Activated CD8-positive, alpha-beta T cell treated with anti-CD3 and anti-CD28 coated beads for 36 hours (primary cell): ENCODE data around the gene SYNRG. TPM values are rescaled to one million over a fixed set of nuclear protein-coding genes. Genes with fewer than 3 reads are reported as not detected.
A peak's percentile ranks its signal among the peaks of the same experiment; 100 is the strongest.
"Not testable (repeated sequence)": the region's sequence is repeated elsewhere in the genome, so short reads cannot be mapped to it uniquely, and the experiment has no call there.

Experiments used
- ATAC-seq: fragments of 200-7000 bp; cut with Tn5 transposase; one replicate; pipeline ENCODE4 v1.10.0; 2021; ENCODE audit warnings: mild to moderate bottlenecking, moderate library complexity
- CTCF ChIA-PET: fragments of 350-600 bp; sonication (Branson Sonifier 250); formaldehyde crosslinking; loops from one replicate; lab custom pipeline; 2021; ENCODE audit warnings: antibody characterized with exemption; lab: Charles Lee
- POLR2A ChIA-PET: fragments of 350-600 bp; sonication (Branson Sonifier 250); formaldehyde crosslinking; loops from one replicate; lab custom pipeline; 2021; ENCODE audit warnings: antibody characterized with exemption; lab: Charles Lee
- DNase-seq: peaks from one replicate; pipeline ENCODE4 v3.0.0-alpha.2; 2020
- H3K27ac Mint-ChIP-seq: one replicate; pipeline ENCODE4 v1.8.0; 2021; ENCODE audit warnings: mild to moderate bottlenecking, mixed read lengths
- H3K27me3 Mint-ChIP-seq: one replicate; pipeline ENCODE4 v1.8.0; 2021; ENCODE audit warnings: mixed read lengths
- H3K36me3 Mint-ChIP-seq: one replicate; pipeline ENCODE4 v1.8.0; 2021; ENCODE audit warnings: low read depth, mixed read lengths
- H3K4me1 Mint-ChIP-seq: one replicate; pipeline ENCODE4 v1.8.0; 2021; ENCODE audit warnings: low read depth, mixed read lengths
- H3K4me3 Mint-ChIP-seq: one replicate; pipeline ENCODE4 v1.8.0; 2021; ENCODE audit warnings: mild to moderate bottlenecking, moderate library complexity, mixed read lengths
- H3K9me3 Mint-ChIP-seq: one replicate; pipeline ENCODE4 v1.8.0; 2021; ENCODE audit warnings: mixed read lengths
- intact Hi-C: fragments of 100-400 bp; cut with micrococcal nuclease; formaldehyde crosslinking; loops from one replicate; pipeline ENCODE4 v1.10.0; 2022
- total RNA-seq, 2 experiments: library from RNA; stranded (reverse); gene quantifications; one replicate each; pipeline ENCODE4 v1.2.3, GENCODE V29; 2021
- TF ChIP-seq, protein P1 (sequence below): fragments of 200-600 bp; IDR thresholded peaks from one replicate; pipeline ENCODE4 v1.8.0; 2022; ENCODE audit warnings: antibody characterized with exemption, mild to moderate bottlenecking

SYNRG gene
- total RNA-seq, 2 experiments from 2014 or later, result 35.4 to 43.1 TPM

- intact Hi-C loops, result no loop called here
- Mint-ChIP-seq H3K27me3 (no peaks in the 10 kb centered on the region), H3K36me3 (peaks cover 22% of the 10 kb centered on the region), H3K4me1 (peaks cover 8% of the 10 kb centered on the region), H3K4me3 (no peak overlapping the region), H3K9me3 (no peaks in the 10 kb centered on the region), H3K27ac (no peak overlapping the region)
- DNase-seq, result no peak
- no peak for ATAC-seq
- CTCF ChIA-PET, result interaction anchor here (1.2 to 1.5 kb wide), 2 partner anchors 19 to 87 kb away, joined by 3 read pairs; no protein-coding TSS in a partner anchor
- TF ChIP-seq, protein P1, sequence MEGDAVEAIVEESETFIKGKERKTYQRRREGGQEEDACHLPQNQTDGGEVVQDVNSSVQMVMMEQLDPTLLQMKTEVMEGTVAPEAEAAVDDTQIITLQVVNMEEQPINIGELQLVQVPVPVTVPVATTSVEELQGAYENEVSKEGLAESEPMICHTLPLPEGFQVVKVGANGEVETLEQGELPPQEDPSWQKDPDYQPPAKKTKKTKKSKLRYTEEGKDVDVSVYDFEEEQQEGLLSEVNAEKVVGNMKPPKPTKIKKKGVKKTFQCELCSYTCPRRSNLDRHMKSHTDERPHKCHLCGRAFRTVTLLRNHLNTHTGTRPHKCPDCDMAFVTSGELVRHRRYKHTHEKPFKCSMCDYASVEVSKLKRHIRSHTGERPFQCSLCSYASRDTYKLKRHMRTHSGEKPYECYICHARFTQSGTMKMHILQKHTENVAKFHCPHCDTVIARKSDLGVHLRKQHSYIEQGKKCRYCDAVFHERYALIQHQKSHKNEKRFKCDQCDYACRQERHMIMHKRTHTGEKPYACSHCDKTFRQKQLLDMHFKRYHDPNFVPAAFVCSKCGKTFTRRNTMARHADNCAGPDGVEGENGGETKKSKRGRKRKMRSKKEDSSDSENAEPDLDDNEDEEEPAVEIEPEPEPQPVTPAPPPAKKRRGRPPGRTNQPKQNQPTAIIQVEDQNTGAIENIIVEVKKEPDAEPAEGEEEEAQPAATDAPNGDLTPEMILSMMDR, result no peak
- POLR2A ChIA-PET, result no interaction called here
Measured at GRCh38 chr17:37614391-37614790, 5.2 kb upstream of the SYNRG start.

DNA sequence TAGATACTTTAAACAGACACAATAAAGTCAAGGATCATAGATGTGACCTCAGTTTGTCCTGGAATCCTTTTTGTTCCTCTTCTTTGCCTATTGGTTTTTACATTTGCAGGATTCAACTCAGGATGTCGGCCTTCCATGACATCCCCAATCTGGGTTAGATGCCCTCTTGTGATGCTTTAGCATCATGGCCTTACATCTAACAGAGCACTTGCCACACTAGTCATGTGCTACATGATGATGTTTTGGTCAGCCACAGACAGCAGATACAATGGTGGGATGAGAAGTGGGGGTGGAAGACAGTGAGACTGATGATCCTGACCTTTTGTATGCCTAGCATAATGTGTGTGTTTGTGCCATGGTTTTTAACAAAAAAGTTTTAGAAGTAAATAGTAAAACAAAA lies 1.8 kb upstream of the SYNRG start:
- ChIA-PET CTCF (interaction anchor here (1.0 to 3.7 kb wide), 5 partner anchors 11 to 181 kb away, joined by 3 to 14 read pairs (median 9); no protein-coding TSS in a partner anchor), POLR2A (interaction anchor here (1.4 kb wide), 1 partner anchor 9 kb away, joined by 4 read pairs; no protein-coding TSS in a partner anchor)
- TF ChIP-seq, protein P1, result no peak
- intact Hi-C loops, result no loop called here
- peaks cover 20% of the 10 kb centered on the region for H3K4me1 Mint-ChIP-seq
- no peak for DNase-seq
- no peaks in the 10 kb centered on the region for H3K9me3 Mint-ChIP-seq
- H3K36me3 Mint-ChIP-seq, result peaks cover 19% of the 10 kb centered on the region
- H3K27ac Mint-ChIP-seq, result peak overlapping the region; percentile 54
- no peaks in the 10 kb centered on the region for H3K27me3 Mint-ChIP-seq
- ATAC-seq, result no peak
- H3K4me3 Mint-ChIP-seq, result no peak overlapping the region

- ChIA-PET CTCF (interaction anchor here (0.8 to 3.7 kb wide), 13 partner anchors 8 to 237 kb away, joined by 3 to 14 read pairs (median 5); no protein-coding TSS in a partner anchor), POLR2A (interaction anchor here (0.8 to 1.4 kb wide), 5 partner anchors 9 to 30 kb away, joined by 3 to 7 read pairs (median 4); no protein-coding TSS in a partner anchor)
- peak overlapping the region; percentile 73 for H3K4me3 Mint-ChIP-seq
- ATAC-seq, H3K9me3 Mint-ChIP-seq, H3K27me3 Mint-ChIP-seq, intact Hi-C loops, DNase-seq: not testable (repeated sequence)
- H3K4me1 Mint-ChIP-seq, result peaks cover 29% of the 10 kb centered on the region
- peaks cover 21% of the 10 kb centered on the region for H3K36me3 Mint-ChIP-seq
- peak overlapping the region; percentile 91 for H3K27ac Mint-ChIP-seq
Measured at GRCh38 chr17:37610041-37610420, 813 bp upstream of the SYNRG start.

DNA sequence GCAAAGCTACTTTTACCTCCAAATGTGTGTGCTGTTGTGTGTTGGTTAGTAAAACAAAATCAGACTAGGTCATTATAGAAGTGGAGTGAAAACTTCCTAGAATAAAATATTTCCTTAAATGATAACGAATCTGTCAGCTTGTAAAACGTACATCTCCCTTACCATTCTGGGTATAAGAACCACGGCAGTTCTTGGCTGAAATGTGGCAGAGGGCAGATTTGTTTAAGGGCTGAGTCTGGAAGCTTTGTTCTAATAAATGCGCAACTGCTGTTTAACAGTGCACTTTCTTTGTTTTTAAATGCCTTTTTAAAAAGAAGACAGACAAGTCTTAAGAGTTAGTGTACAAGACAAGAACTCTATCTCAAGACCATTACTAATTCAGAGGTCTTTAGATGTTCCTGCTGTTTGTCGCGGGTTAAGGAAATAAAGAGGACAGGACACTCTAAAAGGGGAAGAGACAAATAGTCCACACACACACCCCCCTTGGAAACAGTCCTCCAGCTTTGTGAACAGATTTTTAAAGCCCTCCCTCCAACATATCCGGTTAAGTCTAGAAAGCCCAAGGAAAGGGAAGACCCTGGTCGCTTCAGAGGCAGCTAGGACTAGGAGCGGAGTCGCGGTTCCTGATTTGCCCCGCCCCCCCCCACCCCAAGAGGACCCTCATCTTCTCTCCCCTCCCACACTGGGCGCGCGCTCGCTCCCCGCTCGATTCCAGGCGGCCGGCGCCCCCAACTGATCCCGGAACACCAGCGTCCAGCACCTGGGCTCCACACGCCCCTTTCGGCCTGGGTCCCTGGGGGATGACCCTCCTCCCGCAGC lies 658 bp downstream of the SYNRG start:
- H3K27me3 Mint-ChIP-seq, result no peaks in the 10 kb centered on the region
- peak; percentile 23 for DNase-seq

More for the DNA sequence above, 658 bp downstream of the SYNRG start:
- peak overlapping the region; percentile 73 for H3K4me3 Mint-ChIP-seq
- ChIA-PET POLR2A (interaction anchor here (0.8 to 1.3 kb wide), 9 partner anchors 9 to 118 kb away, joined by 3 to 6 read pairs (median 3); no protein-coding TSS in a partner anchor), CTCF (interaction anchor here (0.7 to 3.7 kb wide), 14 partner anchors 9 to 235 kb away, joined by 3 to 14 read pairs (median 6); no protein-coding TSS in a partner anchor)
- ATAC-seq, result no peak
- H3K36me3 Mint-ChIP-seq, result peaks cover 23% of the 10 kb centered on the region
- no peaks in the 10 kb centered on the region for H3K9me3 Mint-ChIP-seq
- TF ChIP-seq, protein P1, result no peak
- intact Hi-C loops, result no loop called here
- H3K27ac Mint-ChIP-seq, result peak overlapping the region; percentile 91
- peaks cover 42% of the 10 kb centered on the region for H3K4me1 Mint-ChIP-seq
